ENCODE data around the gene LRBA.

DNA sequence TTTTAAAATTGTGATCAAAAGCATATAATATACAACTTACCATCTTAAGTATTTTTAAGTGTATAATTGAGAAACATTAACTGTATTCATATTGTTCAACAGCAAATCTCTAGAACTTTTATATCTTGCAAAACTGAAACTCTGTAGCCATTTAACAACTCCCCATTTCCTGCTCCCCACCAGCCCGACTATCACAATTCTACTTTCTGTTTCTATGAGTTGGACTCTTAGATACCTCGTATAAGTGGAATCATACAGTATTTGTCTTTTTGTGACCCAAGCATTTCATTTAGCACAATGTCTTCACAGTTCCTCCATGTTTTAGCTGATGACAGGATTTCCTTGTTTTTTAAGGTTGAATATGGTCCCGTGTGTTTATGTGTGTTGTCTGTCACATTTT lies 106.0 kb downstream of the LRBA start:
- no peak for TF ChIP-seq POLR2A (IDR thresholded peaks at IDR 0.05; ENCODE audit: low read depth, low read length)
- no peak for TF ChIP-seq SPI1 (IDR thresholded peaks at IDR 0.05; ENCODE audit: low read depth, low read length)
- no peak for TF ChIP-seq POLR2AphosphoS5 (IDR thresholded peaks at IDR 0.05; ENCODE audit: low read depth, low read length)

Measured in GM12891 (cell line).